Peyer's patch (tissue), 4 donors: ENCODE data around the gene NXPH4. TPM values are rescaled to one million over a fixed set of nuclear protein-coding genes. Genes with fewer than 3 reads are reported as not detected.

Source experiments
- DNase-seq, 3 donors: peaks; one replicate each; pipeline ENCODE4 v3.0.0-alpha.2; 2017 to 2019
- H3K27ac ChIP-seq, 4 donors: fragments of 200-600 bp; sonication (generic); one replicate each; pipeline ENCODE4 v1.5.1; 2016 to 2019
- H3K27me3 ChIP-seq, 2 donors: fragments of 200-600 bp; sonication (generic); one replicate each; pipeline ENCODE4 v1.5.1; 2019
- H3K36me3 ChIP-seq, 3 donors: fragments of 200-600 bp; sonication (generic); one replicate each; pipeline ENCODE4 v1.5.1; 2016 to 2019
- H3K4me1 ChIP-seq, 4 donors: fragments of 200-600 bp; sonication (generic); one replicate each; pipeline ENCODE4 v1.5.1; 2016 to 2019
- H3K4me3 ChIP-seq, 4 donors: fragments of 200-600 bp; sonication (generic); 1 replicate in 3 of 4; 2 replicates in 1 of 4; pipeline ENCODE4 v1.5.1; 2016 to 2019; ENCODE audit warnings: mild to moderate bottlenecking in 1 of 4
- H3K9me3 ChIP-seq, 4 donors: fragments of 200-600 bp; sonication (generic); one replicate each; pipeline ENCODE4 v1.5.1; 2016 to 2019; ENCODE audit warnings: mild to moderate bottlenecking in 1 of 4
- CTCF ChIP-seq, 6 experiments: fragments of 450-650 bp in 4 of 6; fragments of 200-600 bp in 2 of 6; sonication (generic) in 1 of 6; IDR thresholded peaks; one replicate each; pipeline ENCODE4 v1.5.1; 2017 to 2019; ENCODE audit warnings: antibody characterized with exemption in 6 of 6, mild to moderate bottlenecking in 3 of 6, moderate library complexity in 1 of 6
- POLR2A ChIP-seq, 2 donors: fragments of 450-650 bp; IDR thresholded peaks; one replicate each; pipeline ENCODE4 v1.5.1; 2017; ENCODE audit warnings: antibody characterized with exemption in 2 of 2, mild to moderate bottlenecking in 2 of 2, moderate library complexity in 2 of 2
- total RNA-seq, 4 donors: library from RNA; depleted of rRNA; stranded (reverse); fragments of >200 nt; gene quantifications; one replicate each; pipeline ENCODE4 v1.1.0, GENCODE V29; 2016

NXPH4 gene
- total RNA-seq, 4 donors from 2014 or later, result not detected

- no peak overlapping the region for H3K27ac ChIP-seq
- TF ChIP-seq POLR2A (IDR thresholded peaks at IDR 0.05), result no peak
- H3K27me3 ChIP-seq, result peaks cover 0 to 42% of the 10 kb centered on the region in 2 donors
- H3K4me3 ChIP-seq, result peak overlapping the region; percentile 19 to 59 (median 52)
- H3K36me3 ChIP-seq, result peaks cover 0 to 9% (median 0%) of the 10 kb centered on the region in 3 donors
- H3K4me1 ChIP-seq, result peaks cover 5 to 68% (median 43%) of the 10 kb centered on the region in 4 donors
- peak in 2 of 3 donors; percentile 40 to 53 for DNase-seq
- H3K9me3 ChIP-seq, result no peaks in the 10 kb centered on the region
Observed at GRCh38 chr12:57237932-57238853, 21.6 kb downstream of the NXPH4 start.

- DNase-seq, result peak; percentile 81 to 94 (median 93)
- peak overlapping the region in 1 of 4 donors; percentile 14 for H3K27ac ChIP-seq
- H3K4me1 ChIP-seq, result peaks cover 5 to 76% (median 51%) of the 10 kb centered on the region in 4 donors
- H3K36me3 ChIP-seq, result peaks cover 0 to under 1% (median 0%) of the 10 kb centered on the region in 3 donors
- peaks cover 0 to 42% of the 10 kb centered on the region in 2 donors for H3K27me3 ChIP-seq
- TF ChIP-seq POLR2A (IDR thresholded peaks at IDR 0.05) (no peak), CTCF (IDR thresholded peaks at IDR 0.05) (peak; percentile 100)
- H3K4me3 ChIP-seq, result peak overlapping the region; percentile 19 to 59 (median 52)
- no peaks in the 10 kb centered on the region for H3K9me3 ChIP-seq
Observed at GRCh38 chr12:57238854-57239554, 22.4 kb downstream of the NXPH4 start.

- Histone ChIP-seq H3K27ac (peak overlapping the region in 1 of 4 donors; percentile 55), H3K36me3 (no peaks in the 10 kb centered on the region), H3K4me3 (peak overlapping the region; percentile 29 to 59 (median 56)), H3K4me1 (peaks cover 5 to 76% (median 51%) of the 10 kb centered on the region in 4 donors), H3K9me3 (no peaks in the 10 kb centered on the region), H3K27me3 (peaks cover 0 to 42% of the 10 kb centered on the region in 2 donors)
- TF ChIP-seq CTCF (IDR thresholded peaks at IDR 0.05) (no peak), POLR2A (IDR thresholded peaks at IDR 0.05) (no peak)
- DNase-seq, result no peak
Observed at GRCh38 chr12:57239587-57240065, 23.0 kb downstream of the NXPH4 start.

GRCh38 chr12:57240066-57240921 lies 23.7 kb downstream of the NXPH4 start:
- peak; percentile 68 to 88 (median 85) for DNase-seq
- H3K4me1 ChIP-seq, result peaks cover 5 to 76% (median 48%) of the 10 kb centered on the region in 4 donors
- peak overlapping the region; percentile 29 to 59 (median 56) for H3K4me3 ChIP-seq
- no peak for TF ChIP-seq POLR2A (IDR thresholded peaks at IDR 0.05)
- TF ChIP-seq CTCF (IDR thresholded peaks at IDR 0.05), result peak in 4 of 6 experiments; percentile 8 to 29 (median 14)
- peak overlapping the region in 1 of 4 donors; percentile 55 for H3K27ac ChIP-seq
- peaks cover 0 to 42% of the 10 kb centered on the region in 2 donors for H3K27me3 ChIP-seq
- no peaks in the 10 kb centered on the region for H3K9me3 ChIP-seq
- no peaks in the 10 kb centered on the region for H3K36me3 ChIP-seq

GRCh38 chr12:57240926-57241401 lies 24.4 kb downstream of the NXPH4 start:
- H3K4me3 ChIP-seq, result peak overlapping the region in 3 of 4 donors; percentile 54 to 59 (median 59)
- DNase-seq, result peak in 1 of 3 donors; percentile 53
- TF ChIP-seq POLR2A (IDR thresholded peaks at IDR 0.05), result no peak
- TF ChIP-seq CTCF (IDR thresholded peaks at IDR 0.05), result no peak

More at GRCh38 chr12:57240926-57241401, 24.4 kb downstream of the NXPH4 start:
- no peaks in the 10 kb centered on the region for H3K36me3 ChIP-seq
- peaks cover 5 to 74% (median 47%) of the 10 kb centered on the region in 4 donors for H3K4me1 ChIP-seq
- H3K27me3 ChIP-seq, result peaks cover 0 to 42% of the 10 kb centered on the region in 2 donors
- peak overlapping the region in 1 of 4 donors; percentile 55 for H3K27ac ChIP-seq
- H3K9me3 ChIP-seq, result no peaks in the 10 kb centered on the region
